Amygdala (tissue), 56 donors: ENCODE data around the gene SYNC.
"Not testable (repeated sequence)": the region's sequence is repeated elsewhere in the genome, so short reads cannot be mapped to it uniquely, and the experiment has no call there.

Source experiments
- DNase-seq, 56 donors: peaks; one replicate each; lab custom pipeline; 2025; lab: John Stamatoyannopoulos, UW

The SYNC gene

GRCh38 chr1:32647308-32648134 lies 55.0 kb downstream of the SYNC start:
- DNase-seq: no peak

DNA sequence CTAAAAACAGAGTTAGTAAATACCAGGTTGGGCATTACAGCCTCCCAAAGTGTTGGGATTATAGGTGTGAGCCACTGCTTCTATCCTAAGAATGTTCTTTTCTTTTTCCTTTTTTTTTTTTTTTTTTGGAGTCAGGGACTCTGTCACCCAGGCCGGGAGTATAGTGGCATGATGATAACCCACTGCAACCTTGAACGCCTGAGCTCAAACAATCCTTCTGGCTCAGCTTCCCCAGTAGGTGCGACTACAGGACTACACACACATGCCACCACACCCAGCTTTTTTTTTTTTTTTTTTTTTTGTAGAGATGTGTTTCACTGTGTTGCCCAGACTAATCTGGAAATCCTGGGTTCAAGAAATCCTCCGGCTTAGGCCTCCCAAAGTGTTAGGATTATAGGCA lies 58.1 kb downstream of the SYNC start:
- DNase-seq: no peak

GRCh38 chr1:32642292-32642827 lies 60.2 kb downstream of the SYNC start:
- not testable (repeated sequence) for DNase-seq

- no peak for DNase-seq
Observed at GRCh38 chr1:32639489-32640075, 63.0 kb downstream of the SYNC start.

- no peak for DNase-seq
Observed at GRCh38 chr1:32636914-32637645, 65.5 kb downstream of the SYNC start.

DNA sequence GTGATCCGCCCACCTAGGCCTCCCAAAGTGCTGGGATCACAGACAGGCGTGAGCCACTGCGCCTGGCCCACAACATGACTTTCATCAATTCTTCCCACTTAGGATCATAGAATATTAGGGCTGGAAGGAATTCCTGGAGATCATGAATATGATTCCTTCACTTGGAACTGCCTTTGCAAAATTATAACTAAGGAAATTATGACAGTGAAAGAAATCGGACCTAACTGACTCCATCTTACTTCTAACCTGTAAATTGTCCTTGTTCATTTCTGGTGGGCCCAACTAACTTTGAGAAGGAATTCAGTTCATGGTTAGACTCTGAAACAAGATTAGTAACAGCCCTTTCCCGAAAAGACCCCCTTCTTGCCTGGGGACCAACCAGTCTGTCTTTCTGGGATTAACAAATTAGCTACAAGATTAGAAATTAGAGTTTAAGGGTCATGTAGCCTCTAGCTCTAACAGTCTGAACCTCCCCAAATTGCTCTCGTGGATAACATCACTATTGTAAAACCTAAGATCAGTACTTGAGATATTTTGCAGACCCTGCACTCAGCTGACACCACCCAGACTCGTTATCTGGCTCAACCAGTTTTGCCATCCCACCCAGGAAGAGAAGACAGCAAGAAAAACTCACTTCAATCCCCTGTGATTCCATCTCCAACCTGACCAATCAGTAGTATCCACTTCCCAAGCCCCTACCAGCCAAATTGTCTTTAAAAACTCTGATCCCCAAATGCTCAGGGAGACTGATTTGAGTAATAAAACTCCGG lies 66.9 kb downstream of the SYNC start:
- no peak for DNase-seq

DNA sequence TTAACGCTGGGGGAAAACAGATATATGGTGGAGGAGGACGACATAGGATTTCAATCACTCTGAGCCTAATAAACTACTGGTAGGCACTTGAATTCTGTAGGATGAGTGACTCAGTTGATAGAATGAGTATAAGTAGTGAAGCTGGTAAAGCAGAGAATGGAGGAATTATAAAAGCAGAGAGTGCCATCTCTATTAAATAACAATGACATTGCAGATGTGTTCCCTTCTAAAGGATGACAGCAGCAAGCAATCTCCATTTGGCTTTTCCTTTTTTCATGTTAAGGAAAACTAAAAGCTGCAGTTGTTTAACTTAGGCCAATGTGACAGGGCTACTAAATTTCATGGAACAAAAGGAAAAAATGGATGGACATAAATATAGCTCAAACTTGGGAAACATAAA lies 69.7 kb downstream of the SYNC start:
- DNase-seq: no peak

- not testable (repeated sequence) for DNase-seq
Observed at GRCh38 chr1:32630173-32630572, 72.4 kb downstream of the SYNC start.
